NCI-H1105 treated with DMSO at 0.1 percent for 48 hours (cell line): ENCODE data around the gene EIF3J.
"Not testable (repeated sequence)": the region's sequence is repeated elsewhere in the genome, so short reads cannot be mapped to it uniquely, and the experiment has no call there.

Experiments
- DNase-seq: peaks from one replicate; lab custom pipeline; 2025; lab: John Stamatoyannopoulos, UW

Gene EIF3J

DNA sequence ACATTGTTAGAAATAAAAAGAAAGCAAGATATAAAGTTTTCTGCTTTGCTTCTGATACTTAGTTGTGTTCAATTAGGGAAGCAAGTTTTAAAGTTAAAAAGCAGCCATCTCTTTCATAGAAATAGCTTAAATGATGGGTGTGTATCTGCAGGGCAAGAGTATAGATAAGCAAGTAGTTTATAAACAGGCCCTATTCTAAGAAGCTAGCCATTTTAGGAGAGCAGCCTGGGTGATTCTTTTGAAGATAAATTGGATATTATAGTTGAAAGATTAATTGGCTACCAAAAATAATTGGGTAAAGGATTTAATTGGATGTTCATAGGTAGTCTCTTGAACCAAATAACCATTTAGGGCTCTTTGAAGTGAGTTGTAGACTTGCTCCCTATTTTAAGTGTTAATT is 5.6 kb downstream of the EIF3J start:
- no peak for DNase-seq

DNA sequence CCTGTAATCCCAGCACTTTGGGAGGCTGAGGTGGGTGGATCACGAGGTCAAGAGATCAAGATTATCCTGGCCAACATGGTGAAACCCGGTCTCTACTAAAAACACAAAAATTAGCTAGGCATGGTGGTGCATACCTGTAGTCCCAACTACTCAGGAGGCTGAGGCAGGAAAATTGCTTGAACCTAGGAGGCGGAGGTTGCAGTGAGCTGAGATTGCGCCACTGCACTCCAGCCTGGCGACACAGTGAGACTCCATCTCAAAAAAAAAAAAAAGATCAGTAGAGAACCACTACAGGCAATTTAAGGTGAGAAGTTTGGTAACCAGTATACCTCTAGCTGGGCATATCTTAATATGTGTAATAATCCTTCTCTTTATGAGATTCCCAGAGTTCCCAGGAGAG is 7.8 kb downstream of the EIF3J start:
- not testable (repeated sequence) for DNase-seq

DNA sequence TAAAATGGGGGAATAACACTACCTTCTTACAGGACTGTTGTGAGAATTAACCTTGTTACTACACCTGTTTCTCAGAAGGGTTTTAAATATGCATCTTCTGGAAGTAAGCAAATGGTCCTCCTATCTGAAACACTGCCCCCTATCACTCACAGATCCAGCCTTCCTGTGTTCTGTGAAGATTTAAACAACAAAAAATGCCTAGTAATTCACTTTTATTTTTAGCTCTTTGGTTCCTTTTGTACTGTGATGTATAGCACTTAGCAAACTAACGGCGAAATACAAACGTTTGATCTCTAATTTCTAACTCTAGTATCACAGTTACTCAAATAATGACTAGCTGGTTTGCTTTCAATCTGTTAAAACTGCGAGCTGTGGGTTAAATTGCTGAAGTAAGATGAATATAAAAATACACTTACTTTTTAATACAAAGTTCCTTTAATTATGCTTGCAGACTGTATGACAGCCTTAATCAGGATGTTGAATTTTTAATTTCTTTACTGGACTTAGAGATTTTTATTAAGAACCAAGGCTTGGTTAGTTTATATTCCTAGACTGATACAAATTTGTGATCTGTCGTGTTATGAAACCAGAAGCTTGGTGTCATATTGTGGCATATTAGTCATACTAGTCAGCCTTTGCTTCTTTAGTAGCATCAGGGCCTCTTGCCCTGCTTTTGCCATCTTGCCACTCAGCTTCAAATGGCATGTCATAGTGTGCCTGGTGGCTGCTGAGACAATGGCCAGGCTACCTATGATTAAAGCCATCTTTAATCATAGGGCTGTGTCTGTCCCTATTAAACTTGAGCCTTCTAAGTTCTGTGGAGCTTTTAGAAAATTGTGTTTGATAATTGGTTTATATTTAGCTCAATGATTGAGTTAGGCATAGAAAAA is 9.2 kb downstream of the EIF3J start:
- no peak for DNase-seq

DNA sequence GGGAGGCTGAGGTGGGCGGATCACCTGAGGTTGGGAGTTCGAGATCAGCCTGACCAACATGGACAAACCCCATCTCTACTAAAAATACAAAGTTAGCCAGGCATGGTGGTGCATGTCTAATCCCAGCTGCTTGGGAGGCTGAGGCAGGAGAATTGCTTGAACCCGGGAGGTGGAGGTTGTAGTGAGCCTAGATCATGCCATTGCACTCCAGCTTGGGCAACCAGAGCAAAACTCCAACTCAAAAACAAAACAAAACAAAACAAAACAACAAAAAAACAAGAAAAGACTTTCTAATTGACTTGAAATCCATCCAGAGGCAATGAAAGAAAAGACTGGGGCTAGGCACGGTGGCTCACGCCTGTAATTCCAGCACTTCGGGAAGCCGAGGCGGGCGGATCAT is 12.2 kb downstream of the EIF3J start:
- DNase-seq = not testable (repeated sequence)

DNA sequence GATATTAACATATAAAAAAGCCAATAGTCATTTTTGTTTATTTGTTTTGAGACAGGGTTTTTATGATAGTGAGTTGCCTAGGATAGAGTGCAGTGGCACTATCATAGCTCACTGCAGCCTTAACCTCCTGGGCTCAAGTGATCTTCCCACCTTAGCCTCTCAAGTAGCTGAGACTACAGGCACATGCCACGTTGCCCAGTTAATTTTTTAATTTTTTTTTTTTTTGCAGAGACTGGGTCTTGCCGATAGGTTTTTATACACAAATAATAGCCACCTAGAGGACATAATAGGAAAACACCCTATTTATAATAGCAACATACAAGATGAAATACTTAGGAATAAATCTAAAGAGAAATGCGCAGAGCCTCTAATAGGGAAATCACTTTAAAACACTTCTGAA is 13.3 kb downstream of the EIF3J start:
- peak; percentile 5 for DNase-seq

DNA sequence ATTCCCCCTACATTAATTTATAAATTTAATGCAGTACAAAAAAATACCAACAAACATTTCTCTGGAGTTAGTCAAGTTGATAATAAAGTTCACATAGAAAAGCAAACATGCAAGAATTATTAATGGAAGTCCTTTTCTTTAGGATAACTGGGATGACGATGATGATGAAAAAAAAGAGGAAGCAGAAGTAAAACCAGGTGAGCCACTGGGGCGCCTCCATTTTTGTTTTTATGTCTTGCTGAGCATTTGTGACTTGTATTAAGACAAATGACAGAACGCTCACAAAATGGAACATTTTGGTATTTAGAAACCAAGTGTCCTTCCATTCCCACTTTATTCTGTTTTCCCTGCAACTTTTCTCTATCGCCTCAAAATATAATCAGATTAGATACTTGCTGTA is 13.8 kb downstream of the EIF3J start:
- no peak for DNase-seq

DNA sequence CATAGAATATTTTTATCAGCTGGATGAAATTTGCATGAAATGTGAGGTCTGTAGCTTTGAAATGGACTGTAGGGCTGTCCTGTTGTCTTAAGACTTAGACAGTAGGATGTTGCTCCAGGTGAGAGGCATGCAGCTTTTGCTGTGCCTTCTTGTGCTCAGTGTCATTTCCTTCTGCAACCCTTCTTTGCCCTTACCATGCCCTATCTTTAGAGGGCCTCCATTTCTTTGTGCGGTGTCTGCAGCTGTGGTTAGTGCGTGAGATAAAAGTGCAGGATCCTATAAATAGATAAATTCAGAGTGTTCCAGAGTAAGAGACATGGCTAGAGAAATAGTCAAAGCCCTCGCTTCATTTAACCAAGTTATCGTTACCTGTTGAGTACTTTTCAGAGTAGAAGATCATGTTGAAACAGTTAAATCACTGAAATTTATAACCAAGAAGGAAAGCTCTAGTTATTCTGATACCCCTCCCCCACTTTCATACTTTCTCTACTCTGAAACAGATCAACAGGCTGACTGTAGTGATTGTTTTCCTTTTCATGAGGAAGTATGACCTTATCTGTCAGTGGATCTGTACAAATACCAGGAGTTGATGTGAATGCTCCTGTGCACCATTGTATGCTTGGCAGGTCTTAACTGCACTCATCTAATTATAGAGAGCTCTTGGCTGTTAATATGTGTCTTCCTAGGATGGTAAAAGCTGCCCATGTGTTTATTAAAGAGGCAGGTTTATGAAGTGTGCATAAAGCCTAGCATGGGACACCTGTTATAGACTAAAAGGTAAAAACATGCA is 18.2 kb downstream of the EIF3J start:
- no peak for DNase-seq

DNA sequence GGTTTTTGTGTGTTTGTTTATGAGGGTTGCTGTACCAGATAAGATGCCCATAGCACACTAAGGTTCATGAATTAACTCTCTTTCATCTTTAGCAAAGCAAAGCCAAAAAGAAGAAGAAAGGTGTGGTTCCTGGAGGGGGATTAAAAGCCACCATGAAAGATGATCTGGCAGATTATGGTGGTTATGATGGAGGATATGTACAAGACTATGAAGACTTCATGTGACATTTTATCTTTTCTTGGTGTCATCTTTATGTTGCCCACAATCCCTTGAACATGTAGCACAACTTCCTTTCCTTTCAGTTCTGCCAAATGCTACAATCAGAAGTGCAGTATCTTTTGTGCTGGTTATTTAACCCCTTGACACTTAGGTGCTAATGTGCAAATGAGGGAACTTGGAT is 24.0 kb downstream of the EIF3J start:
- not testable (repeated sequence) for DNase-seq

DNA sequence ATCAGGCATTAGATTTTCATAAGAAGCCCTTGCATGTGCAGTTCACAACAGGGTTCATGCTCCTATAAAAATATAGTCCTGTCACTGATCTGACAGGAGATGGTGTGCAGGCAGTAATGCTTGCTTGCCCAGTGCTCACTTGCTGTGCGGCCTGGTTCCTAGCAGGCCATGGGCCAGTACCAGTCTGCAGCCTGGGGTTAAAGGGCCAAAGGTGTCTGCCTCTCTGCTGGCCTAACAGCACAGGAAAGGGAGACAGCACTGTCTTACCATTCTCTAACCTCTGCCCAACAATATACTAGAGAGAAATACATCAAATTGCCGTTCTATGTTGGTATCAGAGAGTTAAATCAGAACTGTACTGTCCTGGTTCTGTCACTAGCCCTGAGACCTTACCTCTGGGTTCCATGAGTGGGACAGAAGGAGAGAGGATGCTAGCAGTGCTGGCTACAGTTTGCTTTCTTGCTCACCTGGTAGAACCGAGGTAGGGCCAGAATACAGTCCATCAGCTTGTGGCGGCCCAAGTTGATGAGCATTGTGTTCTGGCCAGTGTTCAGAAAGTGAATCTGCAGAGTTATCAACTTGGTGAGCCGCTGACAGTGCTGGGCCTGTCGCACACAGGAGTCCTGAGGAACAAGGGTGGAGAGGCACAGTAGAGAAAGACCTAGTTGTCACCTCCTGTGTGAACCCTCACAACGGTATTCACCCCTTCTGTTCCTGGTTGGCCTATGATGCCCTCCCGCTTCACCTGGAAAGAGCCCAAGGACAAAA is 28.6 kb downstream of the EIF3J start:
- no peak for DNase-seq

DNA sequence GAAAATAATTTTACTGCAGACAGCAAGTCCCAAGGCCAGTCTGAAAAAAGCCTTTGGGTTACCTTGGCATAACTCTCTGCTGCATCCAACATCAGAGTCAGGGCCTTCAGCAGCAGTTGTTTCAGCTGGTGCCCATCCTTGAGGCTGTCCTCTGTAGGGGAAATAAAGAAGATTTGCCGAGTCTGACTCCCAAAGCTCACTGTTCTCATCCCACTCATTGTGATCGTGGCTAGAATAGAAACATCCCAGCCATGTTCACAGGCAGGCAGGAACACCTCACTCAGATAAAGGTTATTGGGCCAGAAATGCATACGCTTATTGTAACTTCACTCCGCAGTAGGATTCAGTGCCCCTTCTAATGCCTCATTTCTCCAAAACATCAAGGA is 29.2 kb downstream of the EIF3J start:
- no peak for DNase-seq

DNA sequence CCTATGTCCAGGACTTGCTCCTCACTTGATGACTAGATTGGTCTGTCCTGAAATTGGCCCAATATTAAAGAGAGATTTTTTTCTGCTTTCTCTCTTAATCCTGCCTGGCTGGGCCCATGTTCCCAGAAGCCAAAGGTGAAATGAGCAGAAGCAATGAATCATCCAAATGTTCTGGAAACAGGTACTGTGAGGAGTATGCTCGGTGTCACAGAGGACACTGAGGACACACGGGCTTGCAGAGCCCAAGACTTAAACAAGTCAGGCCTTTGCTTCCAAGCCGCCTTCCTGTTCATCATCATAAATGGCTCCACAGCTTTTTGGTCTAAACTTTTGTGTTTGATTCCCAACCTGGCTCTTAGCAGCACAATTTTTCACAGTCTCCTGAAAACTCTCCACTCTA is 31.4 kb downstream of the EIF3J start:
- no peak for DNase-seq

DNA sequence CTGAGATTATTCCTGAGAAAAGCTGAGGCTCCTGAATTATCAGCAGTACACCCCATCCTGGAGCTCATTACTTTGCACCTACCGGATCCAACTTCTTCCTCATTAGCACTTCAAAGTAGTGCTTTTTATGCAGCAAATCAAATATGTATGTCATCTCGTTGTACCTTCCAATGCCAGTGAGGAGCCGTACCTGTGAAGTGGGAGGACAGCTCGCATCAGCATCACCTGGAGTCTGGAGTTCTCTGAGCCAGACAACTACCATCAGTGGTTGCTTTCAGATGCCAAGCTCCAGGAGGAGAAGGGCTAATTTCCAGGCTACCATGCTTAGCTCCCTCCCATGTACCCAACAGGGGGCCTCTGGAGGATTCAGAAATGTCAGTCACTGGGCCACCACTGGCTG is 32.4 kb downstream of the EIF3J start:
- no peak for DNase-seq

DNA sequence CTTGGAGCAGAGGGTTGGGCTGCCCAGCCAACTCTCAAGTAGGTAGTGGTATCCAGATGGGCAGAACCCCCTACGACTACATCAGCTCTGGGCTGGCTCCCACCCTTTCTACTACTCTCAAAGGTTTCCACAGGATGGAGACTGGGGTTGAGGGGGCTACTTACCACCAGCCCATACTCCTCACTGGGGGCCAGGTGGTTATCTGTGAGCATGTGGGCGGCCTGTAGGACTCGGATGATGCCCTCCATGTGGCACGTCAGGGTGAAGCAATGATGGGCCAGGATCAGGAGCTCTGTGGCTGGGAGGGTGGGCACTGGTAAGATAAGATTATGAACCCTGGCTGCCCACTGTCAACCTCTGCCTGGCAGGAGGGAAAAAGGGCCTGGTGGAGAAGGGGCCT is 33.4 kb downstream of the EIF3J start:
- no peak for DNase-seq

DNA sequence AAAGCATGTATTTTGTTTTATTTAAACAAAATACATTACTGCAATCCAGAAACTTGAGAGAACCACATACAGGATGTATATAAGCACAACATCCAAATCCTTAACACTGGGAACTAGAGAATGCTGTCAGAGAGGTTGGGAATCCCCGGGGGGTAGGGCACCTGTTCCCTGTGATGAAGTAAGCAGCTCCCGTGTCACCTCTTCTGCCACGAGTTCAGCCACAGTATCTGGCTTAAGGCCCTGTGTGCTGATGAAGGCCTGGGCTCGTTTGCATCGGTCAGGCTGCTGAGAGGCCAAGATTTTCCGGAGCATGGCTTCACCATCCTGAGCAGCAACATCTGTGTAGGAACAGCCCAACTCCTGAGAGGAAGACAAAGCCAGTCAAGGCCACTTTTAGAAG is 36.4 kb downstream of the EIF3J start:
- no peak for DNase-seq

DNA sequence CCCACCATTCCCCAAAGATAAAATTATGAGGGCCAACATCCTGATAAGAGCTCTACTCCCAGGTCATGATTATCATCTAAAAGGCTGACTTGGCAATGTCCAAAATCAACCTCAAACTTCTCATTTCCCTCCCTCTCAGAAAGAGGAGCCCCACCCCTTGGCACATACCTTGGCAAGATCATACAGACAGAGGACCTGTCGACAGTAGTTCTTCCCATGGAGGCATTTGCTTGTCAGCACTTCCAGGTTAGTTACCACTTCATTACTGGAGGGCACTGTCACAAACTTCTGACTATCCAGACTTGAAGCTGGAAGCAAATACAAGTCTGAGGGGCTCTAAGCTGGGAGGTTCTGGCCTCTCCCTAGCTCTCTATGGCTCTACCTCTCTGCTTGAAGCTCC is 37.8 kb downstream of the EIF3J start:
- DNase-seq = no peak

DNA sequence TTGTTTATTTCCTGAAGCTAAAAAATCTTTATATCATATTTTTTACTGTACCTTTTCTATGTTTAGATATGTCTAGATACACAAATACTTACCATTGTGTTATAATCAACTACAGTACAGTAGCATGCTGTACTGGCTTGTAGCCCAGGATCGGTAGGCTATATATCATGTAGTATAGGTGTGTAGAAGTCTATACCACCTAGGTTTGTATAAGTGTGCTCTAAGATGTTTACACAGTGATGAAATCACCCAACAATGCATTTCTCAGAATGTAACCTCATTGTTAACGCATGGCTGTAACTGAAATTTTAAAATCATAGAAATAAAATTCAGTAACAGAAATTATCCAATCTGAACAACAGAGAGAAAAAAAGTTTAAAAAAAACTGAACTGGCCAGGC is 43.2 kb downstream of the EIF3J start:
- DNase-seq = no peak

DNA sequence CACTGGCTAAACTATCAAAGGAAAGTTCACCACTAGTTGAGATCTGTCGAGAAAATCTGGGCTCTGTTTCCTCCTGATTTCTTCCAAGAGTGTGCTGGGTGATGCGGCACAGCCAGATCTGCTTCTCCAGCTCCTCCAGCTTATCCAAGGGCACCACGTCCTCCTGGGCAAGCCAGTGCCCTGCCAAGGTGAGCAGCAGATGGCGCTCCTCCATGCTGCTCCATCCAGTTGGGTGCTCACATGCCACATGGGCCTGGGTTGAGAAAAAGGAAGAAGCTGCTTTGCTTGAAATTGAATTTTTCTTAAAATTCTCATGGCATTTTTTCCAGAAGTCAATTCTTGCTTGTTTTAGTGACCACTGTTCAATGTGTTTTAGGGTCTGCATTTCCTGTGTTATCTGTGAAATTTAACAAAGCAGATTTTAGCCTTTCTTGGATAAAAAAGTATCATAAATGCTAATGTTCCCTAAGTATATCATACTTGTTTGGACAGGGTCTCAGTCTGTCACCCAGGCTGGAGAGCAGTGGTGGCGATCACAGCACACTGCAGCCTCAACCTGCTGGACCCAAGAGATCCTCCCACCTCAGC is 47.3 kb downstream of the EIF3J start:
- DNase-seq = no peak

DNA sequence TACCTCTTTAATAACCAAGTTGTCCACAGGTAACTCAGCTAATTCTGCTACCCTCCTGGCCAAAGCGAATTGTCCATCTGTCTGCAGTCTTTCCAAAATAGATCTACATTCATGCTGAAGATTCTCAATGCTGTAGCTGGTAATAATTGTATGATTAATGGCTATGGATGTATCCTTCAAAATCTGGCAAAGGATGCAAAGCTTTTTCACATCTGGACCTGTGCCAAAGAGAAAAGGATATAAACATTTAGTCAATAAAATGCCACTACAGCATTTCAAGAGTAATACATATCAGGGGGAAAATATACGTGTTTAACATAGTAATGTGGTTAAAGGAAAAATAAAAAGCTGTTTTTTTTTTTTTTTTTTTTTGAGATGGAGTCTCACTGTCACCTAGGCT is 48.7 kb downstream of the EIF3J start:
- no peak for DNase-seq

DNA sequence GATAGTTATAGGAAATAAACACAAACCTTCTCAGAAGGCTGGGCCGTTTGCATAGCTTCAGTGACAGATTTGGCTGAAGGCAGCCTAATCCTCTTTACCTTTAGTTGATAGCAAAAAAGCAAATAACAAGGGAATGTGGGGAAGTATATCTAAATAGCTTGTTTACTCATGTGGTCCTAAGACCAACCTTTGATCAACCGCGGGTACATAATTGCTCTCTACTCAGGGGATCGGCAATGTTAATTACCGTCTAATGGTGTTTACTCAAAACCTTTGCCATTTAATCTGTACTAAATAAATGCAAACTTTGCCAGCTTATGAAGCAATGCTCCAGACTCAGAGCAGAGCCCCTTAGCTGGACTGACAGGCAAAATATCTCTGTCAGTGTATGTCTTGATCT is 51.6 kb downstream of the EIF3J start:
- no peak for DNase-seq

DNA sequence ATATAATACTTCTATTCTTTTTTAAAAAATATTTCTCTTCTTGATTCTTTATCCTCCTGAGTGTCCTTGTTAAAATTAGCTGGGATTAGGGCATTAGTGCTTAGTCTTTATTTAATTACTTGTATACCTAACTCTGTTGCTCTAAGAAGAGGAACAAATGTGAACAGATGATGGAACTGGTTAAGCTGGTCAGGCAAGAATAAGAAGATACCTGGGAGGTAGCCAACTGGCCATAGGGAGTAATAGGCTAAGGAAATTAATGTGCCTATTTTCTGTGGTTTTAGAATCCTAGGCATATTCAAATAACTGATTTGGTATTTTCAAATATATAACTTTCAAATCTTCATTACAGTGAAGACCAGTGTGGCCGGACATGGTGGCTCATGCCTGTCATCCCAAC is 54.4 kb downstream of the EIF3J start:
- no peak for DNase-seq

DNA sequence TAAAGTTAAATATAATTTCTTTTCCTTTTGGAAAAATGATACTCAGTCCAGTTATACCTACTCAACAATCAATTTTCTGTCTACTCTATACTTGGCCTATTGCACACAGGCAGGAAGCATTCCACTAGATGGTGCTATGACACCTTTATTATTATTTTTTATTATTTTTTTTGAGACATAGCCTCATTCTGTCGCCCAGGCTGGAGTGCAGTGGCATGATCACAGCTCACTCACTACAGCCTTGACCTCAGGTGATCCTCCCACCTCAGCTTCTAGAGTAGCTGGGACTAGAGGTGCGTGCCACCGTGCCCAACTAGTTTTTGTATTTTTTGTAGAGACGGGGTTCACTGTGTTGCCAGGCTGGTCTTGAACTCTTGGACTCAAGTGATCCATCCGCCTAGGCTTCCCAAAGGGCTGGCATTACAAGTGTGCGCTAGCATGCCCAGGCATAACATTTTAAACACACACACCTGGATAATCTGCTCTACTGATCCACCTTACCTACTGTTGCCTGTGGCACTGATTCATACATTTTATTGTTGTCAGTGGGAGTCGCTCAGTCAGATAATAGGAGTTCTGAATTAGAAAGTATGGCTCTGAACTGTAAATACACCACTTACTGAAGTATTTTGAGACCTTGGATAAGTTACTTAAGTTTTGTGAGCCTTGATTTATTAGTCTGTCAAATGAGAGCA is 56.2 kb downstream of the EIF3J start:
- DNase-seq = no peak

DNA sequence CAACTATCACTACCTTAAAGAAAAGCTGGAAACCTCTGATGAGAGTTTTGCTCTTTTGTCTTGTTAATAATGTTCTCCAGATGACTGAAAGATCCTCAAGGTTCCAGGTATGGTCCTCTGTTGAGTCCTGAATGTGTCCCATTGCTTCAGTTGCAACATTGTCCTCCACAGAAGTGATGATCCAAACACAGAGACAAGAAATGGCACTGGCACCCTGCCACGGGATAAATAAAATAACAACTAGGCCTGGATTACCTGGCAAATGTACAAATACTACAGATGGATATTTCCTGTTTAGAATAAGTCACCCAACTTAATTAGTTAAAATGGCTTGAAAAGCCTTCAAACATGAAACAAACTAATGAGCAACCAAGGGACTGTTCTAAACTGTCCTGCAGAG is 58.3 kb downstream of the EIF3J start:
- no peak for DNase-seq
